HCT116 (cell line): Measurements from ENCODE around the gene CHRNB2. TPM values are rescaled to one million over a fixed set of nuclear protein-coding genes. Genes with fewer than 3 reads are reported as not detected.

Experiments
- ATAC-seq: fragments of 200-7000 bp; cut with Tn5 transposase; 2 replicates; pipeline ENCODE4 v1.9.1; 2020; ENCODE audit warnings: mild to moderate bottlenecking, moderate library complexity
- BruUV-seq: library from RNA; stranded (reverse); fragments of 400-500 nt; replicated peaks from 2 replicates; lab custom pipeline; 2021; lab: Mats Ljungman, UMichigan
- CTCF ChIA-PET: fragments of 300-600 bp; sonication (Branson Sonifier 250); formaldehyde crosslinking; loops from one replicate; lab custom pipeline; 2021; ENCODE audit warnings: antibody characterized with exemption; lab: Charles Lee
- POLR2A ChIA-PET: fragments of 300-600, 350-600 bp; sonication (Branson Sonifier 250); formaldehyde crosslinking; loops from one replicate; lab custom pipeline; 2021; ENCODE audit warnings: antibody characterized with exemption; lab: Charles Lee
- RAD21 ChIA-PET, 2 experiments: fragments of 300-600 bp; sonication (Branson Sonifier 250); formaldehyde crosslinking; loops; one replicate each; lab custom pipeline; 2023; ENCODE audit warnings: low total read pairs in 2 of 2; ENCODE audit not compliant: uncharacterized antibody in 2 of 2, unreplicated experiment in 2 of 2, low non-redundant PET in 1 of 2; lab: Charles Lee
- DNase-seq: peaks from one replicate; pipeline ENCODE4 v3.0.0-alpha.2; 2010; ENCODE audit warnings: low read depth, low spot score
- H2AFZ ChIP-seq: fragments of 200-600 bp; shearing (Covaris generic), sonication (generic); 2 replicates; pipeline ENCODE4 v1.6.1; 2017; ENCODE audit warnings: low read depth, mixed run types, mixed read lengths, antibody characterized with exemption, low read length; ENCODE audit not compliant: poor library complexity, severe bottlenecking
- H3K27ac ChIP-seq: 2 replicates; pipeline ENCODE4 v1.5.1; 2012; ENCODE audit warnings: low read depth, low read length
- H3K27me3 ChIP-seq: fragments of 200-600 bp; sonication (generic); 2 replicates; pipeline ENCODE4 v1.6.1; 2016; ENCODE audit warnings: mixed run types, low read length, mixed read lengths; ENCODE audit not compliant: insufficient read depth
- H3K36me3 ChIP-seq, 2 experiments: fragments of 200-500 bp in 1 of 2; fragments of 200-600 bp in 1 of 2; sonication (Bioruptor generic) in 1 of 2; sonication (generic) in 1 of 2; 2 replicates each; pipeline versions ENCODE4 v1.5.1 to v1.6.1; 2014 to 2016; ENCODE audit warnings: low read length in 2 of 2, inconsistent platforms in 1 of 2, mixed read lengths in 1 of 2, mixed run types in 1 of 2; ENCODE audit not compliant: insufficient read depth in 2 of 2, control insufficient read depth in 1 of 2
- H3K4me1 ChIP-seq, 2 experiments: fragments of 200-600 bp in 1 of 2; sonication (generic) in 1 of 2; 2 replicates each; pipeline versions ENCODE4 v1.5.1 to v1.6.1; 2012 to 2017; ENCODE audit warnings: low read length in 2 of 2, inconsistent platforms in 1 of 2, mild to moderate bottlenecking in 1 of 2, mixed read lengths in 1 of 2, mixed run types in 1 of 2, moderate library complexity in 1 of 2; ENCODE audit not compliant: insufficient read depth in 2 of 2, control insufficient read depth in 1 of 2
- H3K4me2 ChIP-seq: fragments of 200-600 bp; sonication (generic); 2 replicates; pipeline ENCODE4 v1.6.1; 2017; ENCODE audit warnings: mixed run types, low read length, mixed read lengths
- H3K4me3 ChIP-seq, 2 experiments: fragments of 200-600 bp in 1 of 2; sonication (generic) in 1 of 2; replicated peaks in 1 of 2; 2 replicates each; pipeline ENCODE4 v1.5.1; 2011 to 2016; ENCODE audit warnings: low read length in 2 of 2, control low read depth in 1 of 2, low read depth in 1 of 2, mild to moderate bottlenecking in 1 of 2, mixed read lengths in 1 of 2, mixed run types in 1 of 2
- H3K79me2 ChIP-seq: fragments of 200-600 bp; sonication (generic); 2 replicates; pipeline ENCODE4 v1.6.1; 2017; ENCODE audit warnings: mild to moderate bottlenecking, mixed run types, low read length, moderate library complexity, mixed read lengths; ENCODE audit not compliant: insufficient read depth
- H3K9ac ChIP-seq: fragments of 200-600 bp; sonication (generic); 2 replicates; pipeline ENCODE4 v1.6.1; 2016; ENCODE audit warnings: low read length, mixed read lengths
- H3K9me2 ChIP-seq: fragments of 200-600 bp; sonication (generic), shearing (Covaris generic); 2 replicates; pipeline ENCODE4 v1.6.1; 2017; ENCODE audit warnings: mixed run types, mild to moderate bottlenecking, moderate library complexity; ENCODE audit not compliant: insufficient read depth
- H3K9me3 ChIP-seq, 2 experiments: fragments of 200-500 bp in 1 of 2; fragments of 200-600 bp in 1 of 2; sonication (Bioruptor generic) in 1 of 2; sonication (generic) in 1 of 2; 2 replicates each; pipeline ENCODE4 v1.6.1; 2014 to 2017; ENCODE audit warnings: low read length in 2 of 2, mixed read lengths in 2 of 2, inconsistent platforms in 1 of 2, low read depth in 1 of 2, mild to moderate bottlenecking in 1 of 2, mixed run types in 1 of 2, moderate library complexity in 1 of 2; ENCODE audit not compliant: control insufficient read depth in 1 of 2, insufficient read depth in 1 of 2
- H4K20me1 ChIP-seq: fragments of 200-600 bp; sonication (generic), shearing (Covaris generic); 2 replicates; pipeline ENCODE4 v1.6.1; 2017; ENCODE audit warnings: mixed run types, mild to moderate bottlenecking, moderate library complexity; ENCODE audit not compliant: insufficient read depth
- CEBPB ChIP-seq: IDR thresholded peaks from 2 replicates; pipeline ENCODE4 v1.6.1; 2012; ENCODE audit warnings: low read depth
- CTCF ChIP-seq, 3 experiments: fragments of 200-600 bp in 1 of 3; sonication (generic) in 1 of 3; IDR thresholded peaks in 2 of 3; conservative IDR thresholded peaks in 1 of 3; 2 replicates each; pipeline ENCODE4 v1.5.1; 2012 to 2017; ENCODE audit warnings: low read depth in 2 of 3, low read length in 2 of 3, antibody characterized with exemption in 1 of 3, borderline replicate concordance in 1 of 3, control low read depth in 1 of 3, mild to moderate bottlenecking in 1 of 3, mixed read lengths in 1 of 3, mixed run types in 1 of 3, moderate library complexity in 1 of 3; ENCODE audit not compliant: insufficient read depth in 1 of 3
- FOSL1 ChIP-seq: IDR thresholded peaks from 2 replicates; pipeline ENCODE4 v1.6.1; 2012; ENCODE audit warnings: low read depth
- JUND ChIP-seq: IDR thresholded peaks from 2 replicates; pipeline ENCODE4 v1.6.1; 2012
- POLR2AphosphoS5 ChIP-seq: IDR thresholded peaks from 2 replicates; pipeline ENCODE4 v1.6.1; 2011; ENCODE audit warnings: mild to moderate bottlenecking, low read depth, low read length, moderate library complexity
- RAD21 ChIP-seq: IDR thresholded peaks from 2 replicates; pipeline ENCODE4 v1.6.1; 2012; ENCODE audit warnings: low read depth, mild to moderate bottlenecking
- REST ChIP-seq: IDR thresholded peaks from 2 replicates; pipeline ENCODE4 v1.6.1; 2012; ENCODE audit warnings: low read depth
- TCF7L2 ChIP-seq: IDR thresholded peaks from 2 replicates; pipeline ENCODE4 v1.7.0; 2011; ENCODE audit warnings: borderline replicate concordance, inconsistent platforms; ENCODE audit not compliant: insufficient read depth, insufficient read length; ENCODE audit errors: extremely low read depth
- ZBTB33 ChIP-seq: IDR thresholded peaks from 2 replicates; pipeline ENCODE4 v1.6.1; 2011; ENCODE audit warnings: mild to moderate bottlenecking, low read length, moderate library complexity; ENCODE audit not compliant: insufficient replicate concordance; ENCODE audit errors: extremely low read depth
- intact Hi-C: fragments of 100-400 bp; cut with micrococcal nuclease; formaldehyde crosslinking; loops from 2 replicates; pipeline ENCODE4 v1.10.0; 2022
- total RNA-seq: library from RNA; stranded (reverse); gene quantifications from one replicate; pipeline ENCODE4 v1.2.1, GENCODE V29; 2021; ENCODE audit not compliant: unreplicated experiment

CHRNB2 gene
- total RNA-seq, 1 experiment from 2014 or later = not detected

- TF ChIP-seq TCF7L2 (no peak), CTCF (IDR thresholded peaks at IDR 0.05 in 2 of 3, conservative IDR thresholded peaks at IDR 0.05 in 1 of 3; ENCODE audit: borderline replicate concordance in 1 of 3, insufficient read depth in 1 of 3, low read depth in 2 of 3, low read length in 2 of 3) (no peak), CEBPB (no peak), POLR2AphosphoS5 (no peak)
These were observed 5.0 kb downstream of the CHRNB2 start (continued) for GRCh38 chr1:154572468-154573167.

GRCh38 chr1:154573168-154573510 is 5.6 kb downstream of the CHRNB2 start:
- Histone ChIP-seq H3K27me3 (peaks cover 8% of the 10 kb centered on the region; the same call in 1 of the 2 replicates), H3K4me2 (no peak overlapping the region), H3K9ac (no peak overlapping the region), H3K36me3 (no peaks in the 10 kb centered on the region), H3K9me3 (no peaks in the 10 kb centered on the region), H3K4me1 (peaks cover 0 to under 1% of the 10 kb centered on the region in 2 experiments; a peak in 1 of 4 replicates), H2AFZ (no peak overlapping the region), H3K4me3 (no peak overlapping the region), H3K79me2 (no peaks in the 10 kb centered on the region), H3K9me2 (no peaks in the 10 kb centered on the region), H4K20me1 (no peaks in the 10 kb centered on the region), H3K27ac (no peak overlapping the region)
- RAD21 ChIA-PET = no interaction called here
- TF ChIP-seq ZBTB33 (no peak), JUND (no peak), POLR2AphosphoS5 (no peak), FOSL1 (no peak), RAD21 (no peak), REST (no peak)
- no peak for DNase-seq
- no peak for ATAC-seq
- POLR2A ChIA-PET = no interaction called here
- CTCF ChIA-PET = no interaction called here
- no TSS peak for BruUV-seq
- intact Hi-C loops = no loop called here
